Fibroblast of lung (primary cell): ENCODE results near the gene VPS37C. TPM values are rescaled to one million over a fixed set of nuclear protein-coding genes. Genes with fewer than 3 reads are reported as not detected.

Experiments
- DNase-seq, 2 donors: peaks; one replicate each; pipeline versions ENCODE4 v3.0.0 to v3.0.0-alpha.2; 2010; ENCODE audit warnings: low read depth in 2 of 2
- H2AFZ ChIP-seq: 2 replicates; pipeline ENCODE4 v1.5.1; 2012; ENCODE audit warnings: low read length, control low read depth, inconsistent platforms
- H3K27ac ChIP-seq: 2 replicates; pipeline ENCODE4 v1.5.1; 2011; ENCODE audit warnings: low read length, control low read depth; ENCODE audit not compliant: insufficient read depth
- H3K27me3 ChIP-seq: 2 replicates; pipeline ENCODE4 v1.5.1; 2011; ENCODE audit warnings: mild to moderate bottlenecking, low read length; ENCODE audit not compliant: control insufficient read depth, insufficient read depth
- H3K36me3 ChIP-seq: 2 replicates; pipeline ENCODE4 v1.5.1; 2011; ENCODE audit warnings: low read length; ENCODE audit not compliant: control insufficient read depth, insufficient read depth
- H3K4me1 ChIP-seq: 2 replicates; pipeline ENCODE4 v1.5.1; 2011; ENCODE audit warnings: low read length; ENCODE audit not compliant: control insufficient read depth, insufficient read depth; ENCODE audit errors: extremely low read depth
- H3K4me2 ChIP-seq: 2 replicates; pipeline ENCODE4 v1.5.1; 2011; ENCODE audit warnings: low read length, control low read depth; ENCODE audit not compliant: insufficient read depth; ENCODE audit errors: extremely low read depth
- H3K4me3 ChIP-seq, 4 experiments: fragments of 200-600 bp in 1 of 4; sonication (generic) in 1 of 4; replicated peaks in 1 of 4; 2 replicates each; pipeline ENCODE4 v1.5.1; 2011 to 2016; ENCODE audit warnings: low read length in 4 of 4, low read depth in 3 of 4, mild to moderate bottlenecking in 3 of 4, control low read depth in 2 of 4, inconsistent platforms in 1 of 4, mixed read lengths in 1 of 4; ENCODE audit not compliant: insufficient read depth in 1 of 4; ENCODE audit errors: control extremely low read depth in 1 of 4
- H3K79me2 ChIP-seq: 2 replicates; pipeline ENCODE4 v1.5.1; 2012; ENCODE audit warnings: mild to moderate bottlenecking, low read length, inconsistent platforms; ENCODE audit not compliant: control insufficient read depth, insufficient read depth
- H3K9ac ChIP-seq: 2 replicates; pipeline ENCODE4 v1.5.1; 2011; ENCODE audit warnings: mild to moderate bottlenecking, low read length, control low read depth; ENCODE audit not compliant: insufficient read depth
- H3K9me3 ChIP-seq: 2 replicates; pipeline ENCODE4 v1.5.1; 2012; ENCODE audit warnings: low read depth, low read length; ENCODE audit not compliant: control insufficient read depth, insufficient read depth
- H4K20me1 ChIP-seq: 2 replicates; pipeline ENCODE4 v1.5.1; 2011; ENCODE audit warnings: low read length; ENCODE audit not compliant: control insufficient read depth, insufficient read depth; ENCODE audit errors: extremely low read depth
- CTCF ChIP-seq, 2 donors: IDR thresholded peaks in 1 of 2; conservative IDR thresholded peaks in 1 of 2; 1 replicate in 1 of 2; 2 replicates in 1 of 2; pipeline ENCODE4 v1.5.1; 2011 to 2012; ENCODE audit warnings: low read length in 2 of 2, control low read depth in 1 of 2, inconsistent platforms in 1 of 2, low read depth in 1 of 2, mild to moderate bottlenecking in 1 of 2
- EZH2 ChIP-seq: IDR thresholded peaks from 2 replicates; pipeline ENCODE4 v1.5.1; 2012; ENCODE audit warnings: low read length, control low read depth, mild to moderate bottlenecking; ENCODE audit errors: missing control alignments
- polyA plus RNA-seq, 2 donors: library from polyadenylated mRNA; depleted of rRNA in 1 of 2; stranded (reverse) in 1 of 2; unstranded in 1 of 2; fragments of >200 nt; gene quantifications; 2 replicates each; pipeline ENCODE4 v1.2.1, GENCODE V29; 2011 to 2012; ENCODE audit warnings: missing spikeins in 1 of 2
- total RNA-seq: library from RNA; depleted of rRNA; stranded (reverse); fragments of >200 nt; gene quantifications from 2 replicates; pipeline ENCODE4 v1.2.1, GENCODE V29; 2014

Gene VPS37C
- total and polyA plus RNA-seq, 2 donors (not counting 1 experiment from before 2014, with no cell fraction given), result 7.6 to 9.9 TPM

GRCh38 chr11:61134801-61135257, 26.4 kb downstream of the VPS37C start:
- H2AFZ ChIP-seq, result no peak overlapping the region
- H4K20me1 ChIP-seq, result no peaks in the 10 kb centered on the region
- H3K4me2 ChIP-seq, result no peak overlapping the region
- no peak overlapping the region for H3K4me3 ChIP-seq
- no peaks in the 10 kb centered on the region for H3K9me3 ChIP-seq
- DNase-seq, result no peak
- H3K27ac ChIP-seq, result no peak overlapping the region
- no peaks in the 10 kb centered on the region for H3K79me2 ChIP-seq
- peaks cover 15% of the 10 kb centered on the region for H3K4me1 ChIP-seq
- no peaks in the 10 kb centered on the region for H3K27me3 ChIP-seq
- TF ChIP-seq CTCF (conservative IDR thresholded peaks at IDR 0.05 in 1 of 2, IDR thresholded peaks at IDR 0.05 in 1 of 2; ENCODE audit: low read depth in 1 of 2, low read length in 2 of 2), result no peak
- TF ChIP-seq EZH2, result no peak
- H3K36me3 ChIP-seq, result peaks cover 5% of the 10 kb centered on the region
- no peak overlapping the region for H3K9ac ChIP-seq

DNA sequence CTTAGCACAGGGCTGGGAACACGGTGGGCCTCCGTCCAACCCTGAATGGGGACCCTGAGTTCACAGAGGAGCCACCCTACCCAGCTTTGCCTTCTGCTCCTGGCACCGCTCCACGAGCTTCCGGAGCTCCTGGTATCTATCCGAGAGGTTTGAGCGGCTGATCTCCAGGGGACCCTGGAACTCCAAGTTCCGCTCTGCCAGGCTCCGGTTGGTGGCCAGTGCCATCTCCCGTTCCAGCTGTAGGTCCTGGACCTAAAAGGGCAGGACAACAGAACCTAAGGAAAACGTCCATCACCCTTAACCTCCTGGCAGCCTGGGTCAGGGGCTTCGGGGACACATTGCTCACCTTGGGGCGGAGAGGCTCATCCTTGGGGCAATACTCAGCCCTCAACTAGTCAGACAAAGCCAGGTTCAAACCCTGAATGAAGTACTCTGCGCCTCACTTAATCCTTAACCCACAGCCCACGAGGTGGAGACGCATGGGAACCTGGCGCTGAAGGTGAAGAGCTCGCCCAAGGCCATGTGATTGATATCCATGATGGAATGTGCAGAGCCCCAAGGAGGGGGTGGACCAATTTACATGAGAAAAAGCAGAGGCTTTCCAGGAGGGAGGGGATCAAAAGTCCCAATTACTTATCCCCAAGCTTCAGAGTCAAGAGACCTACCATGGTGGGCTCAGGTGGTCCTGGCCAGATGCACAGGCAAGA, 27.1 kb downstream of the VPS37C start:
- Histone ChIP-seq H3K9me3 (no peaks in the 10 kb centered on the region), H3K4me2 (no peak overlapping the region), H3K4me1 (peaks cover 17% of the 10 kb centered on the region), H4K20me1 (no peaks in the 10 kb centered on the region), H2AFZ (no peak overlapping the region), H3K9ac (no peak overlapping the region), H3K36me3 (peaks cover 5% of the 10 kb centered on the region), H3K27me3 (no peaks in the 10 kb centered on the region), H3K4me3 (no peak overlapping the region), H3K79me2 (no peaks in the 10 kb centered on the region), H3K27ac (no peak overlapping the region)
- TF ChIP-seq EZH2, result no peak
- TF ChIP-seq CTCF (conservative IDR thresholded peaks at IDR 0.05 in 1 of 2, IDR thresholded peaks at IDR 0.05 in 1 of 2; ENCODE audit: low read depth in 1 of 2, low read length in 2 of 2), result no peak
- DNase-seq, result no peak

DNA sequence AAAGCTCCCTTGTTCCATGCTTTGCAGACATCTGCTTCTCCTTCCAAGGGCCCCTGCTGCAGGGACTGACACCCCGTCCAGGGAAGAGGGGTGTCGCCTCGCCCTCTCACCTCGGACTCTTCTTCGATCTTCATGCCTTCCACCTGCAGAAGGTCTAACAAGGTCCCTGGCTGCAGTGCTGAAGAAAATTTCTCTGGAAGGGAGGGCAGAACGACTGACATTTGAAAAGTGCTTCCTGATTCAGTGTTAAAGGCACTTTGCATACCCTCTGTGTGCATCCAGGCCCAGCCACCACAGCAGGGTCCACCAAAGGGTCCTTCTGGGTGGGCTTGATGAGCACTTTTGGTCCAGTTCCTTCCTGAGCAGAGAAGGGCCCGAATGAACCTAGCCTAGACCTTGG, 28.1 kb downstream of the VPS37C start:
- DNase-seq, result no peak
- Histone ChIP-seq H3K27ac (no peak overlapping the region), H3K27me3 (no peaks in the 10 kb centered on the region), H3K36me3 (peaks cover 4% of the 10 kb centered on the region), H4K20me1 (no peaks in the 10 kb centered on the region), H3K4me3 (no peak overlapping the region), H2AFZ (no peak overlapping the region), H3K9ac (no peak overlapping the region), H3K79me2 (no peaks in the 10 kb centered on the region), H3K9me3 (no peaks in the 10 kb centered on the region), H3K4me1 (peaks cover 14% of the 10 kb centered on the region), H3K4me2 (no peak overlapping the region)
- no peak for TF ChIP-seq EZH2
- TF ChIP-seq CTCF (conservative IDR thresholded peaks at IDR 0.05 in 1 of 2, IDR thresholded peaks at IDR 0.05 in 1 of 2; ENCODE audit: low read depth in 1 of 2, low read length in 2 of 2), result no peak
